HCT116 (cell line): Measurements from ENCODE around the gene MAP3K5. TPM values are rescaled to one million over a fixed set of nuclear protein-coding genes. Genes with fewer than 3 reads are reported as not detected.

Experiments used
- ATAC-seq: fragments of 200-7000 bp; cut with Tn5 transposase; 2 replicates; pipeline ENCODE4 v1.9.1; 2020; ENCODE audit warnings: mild to moderate bottlenecking, moderate library complexity
- BruUV-seq: library from RNA; stranded (reverse); fragments of 400-500 nt; replicated peaks from 2 replicates; lab custom pipeline; 2021; lab: Mats Ljungman, UMichigan
- CTCF ChIA-PET: fragments of 300-600 bp; sonication (Branson Sonifier 250); formaldehyde crosslinking; loops from one replicate; lab custom pipeline; 2021; ENCODE audit warnings: antibody characterized with exemption; lab: Charles Lee
- POLR2A ChIA-PET: fragments of 300-600, 350-600 bp; sonication (Branson Sonifier 250); formaldehyde crosslinking; loops from one replicate; lab custom pipeline; 2021; ENCODE audit warnings: antibody characterized with exemption; lab: Charles Lee
- RAD21 ChIA-PET, 2 experiments: fragments of 300-600 bp; sonication (Branson Sonifier 250); formaldehyde crosslinking; loops; one replicate each; lab custom pipeline; 2023; ENCODE audit warnings: low total read pairs in 2 of 2; ENCODE audit not compliant: uncharacterized antibody in 2 of 2, unreplicated experiment in 2 of 2, low non-redundant PET in 1 of 2; lab: Charles Lee
- DNase-seq: peaks from one replicate; pipeline ENCODE4 v3.0.0-alpha.2; 2010; ENCODE audit warnings: low read depth, low spot score
- H2AFZ ChIP-seq: fragments of 200-600 bp; shearing (Covaris generic), sonication (generic); 2 replicates; pipeline ENCODE4 v1.6.1; 2017; ENCODE audit warnings: low read depth, mixed run types, mixed read lengths, antibody characterized with exemption, low read length; ENCODE audit not compliant: poor library complexity, severe bottlenecking
- H3K27ac ChIP-seq: 2 replicates; pipeline ENCODE4 v1.5.1; 2012; ENCODE audit warnings: low read depth, low read length
- H3K27me3 ChIP-seq: fragments of 200-600 bp; sonication (generic); 2 replicates; pipeline ENCODE4 v1.6.1; 2016; ENCODE audit warnings: mixed run types, low read length, mixed read lengths; ENCODE audit not compliant: insufficient read depth
- H3K36me3 ChIP-seq, 2 experiments: fragments of 200-500 bp in 1 of 2; fragments of 200-600 bp in 1 of 2; sonication (Bioruptor generic) in 1 of 2; sonication (generic) in 1 of 2; 2 replicates each; pipeline versions ENCODE4 v1.5.1 to v1.6.1; 2014 to 2016; ENCODE audit warnings: low read length in 2 of 2, inconsistent platforms in 1 of 2, mixed read lengths in 1 of 2, mixed run types in 1 of 2; ENCODE audit not compliant: insufficient read depth in 2 of 2, control insufficient read depth in 1 of 2
- H3K4me1 ChIP-seq, 2 experiments: fragments of 200-600 bp in 1 of 2; sonication (generic) in 1 of 2; 2 replicates each; pipeline versions ENCODE4 v1.5.1 to v1.6.1; 2012 to 2017; ENCODE audit warnings: low read length in 2 of 2, inconsistent platforms in 1 of 2, mild to moderate bottlenecking in 1 of 2, mixed read lengths in 1 of 2, mixed run types in 1 of 2, moderate library complexity in 1 of 2; ENCODE audit not compliant: insufficient read depth in 2 of 2, control insufficient read depth in 1 of 2
- H3K4me2 ChIP-seq: fragments of 200-600 bp; sonication (generic); 2 replicates; pipeline ENCODE4 v1.6.1; 2017; ENCODE audit warnings: mixed run types, low read length, mixed read lengths
- H3K4me3 ChIP-seq, 2 experiments: fragments of 200-600 bp in 1 of 2; sonication (generic) in 1 of 2; replicated peaks in 1 of 2; 2 replicates each; pipeline ENCODE4 v1.5.1; 2011 to 2016; ENCODE audit warnings: low read length in 2 of 2, control low read depth in 1 of 2, low read depth in 1 of 2, mild to moderate bottlenecking in 1 of 2, mixed read lengths in 1 of 2, mixed run types in 1 of 2
- H3K79me2 ChIP-seq: fragments of 200-600 bp; sonication (generic); 2 replicates; pipeline ENCODE4 v1.6.1; 2017; ENCODE audit warnings: mild to moderate bottlenecking, mixed run types, low read length, moderate library complexity, mixed read lengths; ENCODE audit not compliant: insufficient read depth
- H3K9ac ChIP-seq: fragments of 200-600 bp; sonication (generic); 2 replicates; pipeline ENCODE4 v1.6.1; 2016; ENCODE audit warnings: low read length, mixed read lengths
- H3K9me2 ChIP-seq: fragments of 200-600 bp; sonication (generic), shearing (Covaris generic); 2 replicates; pipeline ENCODE4 v1.6.1; 2017; ENCODE audit warnings: mixed run types, mild to moderate bottlenecking, moderate library complexity; ENCODE audit not compliant: insufficient read depth
- H3K9me3 ChIP-seq, 2 experiments: fragments of 200-500 bp in 1 of 2; fragments of 200-600 bp in 1 of 2; sonication (Bioruptor generic) in 1 of 2; sonication (generic) in 1 of 2; 2 replicates each; pipeline ENCODE4 v1.6.1; 2014 to 2017; ENCODE audit warnings: low read length in 2 of 2, mixed read lengths in 2 of 2, inconsistent platforms in 1 of 2, low read depth in 1 of 2, mild to moderate bottlenecking in 1 of 2, mixed run types in 1 of 2, moderate library complexity in 1 of 2; ENCODE audit not compliant: control insufficient read depth in 1 of 2, insufficient read depth in 1 of 2
- H4K20me1 ChIP-seq: fragments of 200-600 bp; sonication (generic), shearing (Covaris generic); 2 replicates; pipeline ENCODE4 v1.6.1; 2017; ENCODE audit warnings: mixed run types, mild to moderate bottlenecking, moderate library complexity; ENCODE audit not compliant: insufficient read depth
- CBX3 ChIP-seq: IDR thresholded peaks from 2 replicates; pipeline ENCODE4 v1.6.1; 2012; ENCODE audit warnings: low read depth
- EGR1 ChIP-seq: IDR thresholded peaks from 2 replicates; pipeline ENCODE4 v1.6.1; 2012; ENCODE audit warnings: low read depth
- ELF1 ChIP-seq: IDR thresholded peaks from 2 replicates; pipeline ENCODE4 v1.6.1; 2012; ENCODE audit warnings: low read depth, borderline replicate concordance
- JUND ChIP-seq: IDR thresholded peaks from 2 replicates; pipeline ENCODE4 v1.6.1; 2012
- SIN3A ChIP-seq: IDR thresholded peaks from 2 replicates; pipeline ENCODE4 v1.6.1; 2012; ENCODE audit warnings: low read depth
- SRF ChIP-seq: IDR thresholded peaks from 2 replicates; pipeline ENCODE4 v1.6.1; 2012; ENCODE audit warnings: low read depth
- TCF7L2 ChIP-seq: IDR thresholded peaks from 2 replicates; pipeline ENCODE4 v1.7.0; 2011; ENCODE audit warnings: borderline replicate concordance, inconsistent platforms; ENCODE audit not compliant: insufficient read depth, insufficient read length; ENCODE audit errors: extremely low read depth
- ZFX ChIP-seq: fragments of 450-650 bp; IDR thresholded peaks from 2 replicates; pipeline ENCODE4 v1.6.1; 2017
- intact Hi-C: fragments of 100-400 bp; cut with micrococcal nuclease; formaldehyde crosslinking; loops from 2 replicates; pipeline ENCODE4 v1.10.0; 2022
- total RNA-seq: library from RNA; stranded (reverse); gene quantifications from one replicate; pipeline ENCODE4 v1.2.1, GENCODE V29; 2021; ENCODE audit not compliant: unreplicated experiment
- TF ChIP-seq, protein P1 (sequence below): IDR thresholded peaks from 2 replicates; pipeline ENCODE4 v1.6.1; 2011; ENCODE audit warnings: mild to moderate bottlenecking, low read length, moderate library complexity; ENCODE audit not compliant: insufficient replicate concordance; ENCODE audit errors: extremely low read depth

Gene MAP3K5
- total RNA-seq, 1 experiment from 2014 or later = 11.8 TPM

- Histone ChIP-seq H3K9ac (peak overlapping the region; percentile 77), H3K36me3 (no peaks in the 10 kb centered on the region), H3K4me3 (peak overlapping the region; percentile 50 to 79), H3K9me2 (no peaks in the 10 kb centered on the region), H3K27me3 (no peaks in the 10 kb centered on the region), H3K4me2 (peak overlapping the region; percentile 92), H2AFZ (peak overlapping the region; percentile 71), H4K20me1 (no peaks in the 10 kb centered on the region), H3K4me1 (peaks cover 6 to 17% of the 10 kb centered on the region in 2 experiments; a peak in 3 of 4 replicates), H3K27ac (no peak overlapping the region), H3K9me3 (no peaks in the 10 kb centered on the region), H3K79me2 (peaks cover 34% of the 10 kb centered on the region)
- POLR2A ChIA-PET = no interaction called here
- TF ChIP-seq TCF7L2 = no peak
- no peak for TF ChIP-seq CBX3
- no peak for TF ChIP-seq SRF
- TF ChIP-seq, protein P1, sequence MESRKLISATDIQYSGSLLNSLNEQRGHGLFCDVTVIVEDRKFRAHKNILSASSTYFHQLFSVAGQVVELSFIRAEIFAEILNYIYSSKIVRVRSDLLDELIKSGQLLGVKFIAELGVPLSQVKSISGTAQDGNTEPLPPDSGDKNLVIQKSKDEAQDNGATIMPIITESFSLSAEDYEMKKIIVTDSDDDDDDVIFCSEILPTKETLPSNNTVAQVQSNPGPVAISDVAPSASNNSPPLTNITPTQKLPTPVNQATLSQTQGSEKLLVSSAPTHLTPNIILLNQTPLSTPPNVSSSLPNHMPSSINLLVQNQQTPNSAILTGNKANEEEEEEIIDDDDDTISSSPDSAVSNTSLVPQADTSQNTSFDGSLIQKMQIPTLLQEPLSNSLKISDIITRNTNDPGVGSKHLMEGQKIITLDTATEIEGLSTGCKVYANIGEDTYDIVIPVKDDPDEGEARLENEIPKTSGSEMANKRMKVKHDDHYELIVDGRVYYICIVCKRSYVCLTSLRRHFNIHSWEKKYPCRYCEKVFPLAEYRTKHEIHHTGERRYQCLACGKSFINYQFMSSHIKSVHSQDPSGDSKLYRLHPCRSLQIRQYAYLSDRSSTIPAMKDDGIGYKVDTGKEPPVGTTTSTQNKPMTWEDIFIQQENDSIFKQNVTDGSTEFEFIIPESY = no peak
- TF ChIP-seq ELF1 = no peak
- TF ChIP-seq ZFX = no peak
- TF ChIP-seq EGR1 = no peak
- TF ChIP-seq SIN3A = no peak
- TF ChIP-seq JUND = no peak
- ATAC-seq = no peak
- RAD21 ChIA-PET = no interaction called here
- DNase-seq = no peak
- CTCF ChIA-PET = interaction anchor here (1.0 to 1.7 kb wide), 9 partner anchors 10 to 641 kb away, joined by 3 to 16 read pairs (median 4); partner anchors contain the start of gene MAP3K5
- intact Hi-C loops = loop anchor here (5.0 to 10.0 kb wide), 2 partner anchors 264 to 1016 kb away; partner anchors contain the start of gene BCLAF1
- TSS peak; percentile 78 for BruUV-seq
Observed at GRCh38 chr6:136551103-136551502, 241.2 kb downstream of the MAP3K5 start.
